Activated B cell treated with CpG ODN at 0.5 μM for 24 hours (primary cell): ENCODE measurements around the gene NR3C2. TPM values are rescaled to one million over a fixed set of nuclear protein-coding genes. Genes with fewer than 3 reads are reported as not detected.

Source experiments
- ATAC-seq: fragments of 200-7000 bp; cut with Tn5 transposase; one replicate; pipeline ENCODE4 v1.10.0; 2021; ENCODE audit warnings: low read depth, mild to moderate bottlenecking, moderate library complexity
- CTCF ChIA-PET: fragments of 350-600 bp; sonication (Branson Sonifier 250); formaldehyde crosslinking; loops from one replicate; lab custom pipeline; 2021; ENCODE audit warnings: antibody characterized with exemption; lab: Charles Lee
- POLR2A ChIA-PET: fragments of 350-600 bp; sonication (Branson Sonifier 250); formaldehyde crosslinking; loops from one replicate; lab custom pipeline; 2021; ENCODE audit warnings: antibody characterized with exemption; lab: Charles Lee
- DNase-seq: peaks from one replicate; pipeline ENCODE4 v3.0.0; 2022
- H3K27ac Mint-ChIP-seq: one replicate; pipeline ENCODE4 v1.8.0; 2020; ENCODE audit warnings: mixed read lengths
- H3K27me3 Mint-ChIP-seq: one replicate; pipeline ENCODE4 v1.8.0; 2021; ENCODE audit warnings: mixed read lengths
- H3K36me3 Mint-ChIP-seq: one replicate; pipeline ENCODE4 v1.8.0; 2021; ENCODE audit warnings: low read depth, mixed read lengths
- H3K4me1 Mint-ChIP-seq: one replicate; pipeline ENCODE4 v1.8.0; 2021; ENCODE audit warnings: mixed read lengths
- H3K4me3 Mint-ChIP-seq: one replicate; pipeline ENCODE4 v1.8.0; 2020; ENCODE audit warnings: mild to moderate bottlenecking, mixed read lengths
- H3K9me3 Mint-ChIP-seq: one replicate; pipeline ENCODE4 v1.8.0; 2020; ENCODE audit warnings: mixed read lengths
- intact Hi-C: fragments of 100-400 bp; cut with micrococcal nuclease; formaldehyde crosslinking; loops from one replicate; pipeline ENCODE4 v1.15.1; 2024
- total RNA-seq: library from RNA; stranded (reverse); gene quantifications from 2 replicates; pipeline ENCODE4 v1.2.3, GENCODE V29; 2022
- TF ChIP-seq, protein P1 (sequence below): fragments of 200-600 bp; IDR thresholded peaks from one replicate; pipeline ENCODE4 v1.8.0; 2022; ENCODE audit warnings: antibody characterized with exemption, mild to moderate bottlenecking

The NR3C2 gene
- total RNA-seq, 1 donor from 2014 or later: 4.5 TPM

DNA sequence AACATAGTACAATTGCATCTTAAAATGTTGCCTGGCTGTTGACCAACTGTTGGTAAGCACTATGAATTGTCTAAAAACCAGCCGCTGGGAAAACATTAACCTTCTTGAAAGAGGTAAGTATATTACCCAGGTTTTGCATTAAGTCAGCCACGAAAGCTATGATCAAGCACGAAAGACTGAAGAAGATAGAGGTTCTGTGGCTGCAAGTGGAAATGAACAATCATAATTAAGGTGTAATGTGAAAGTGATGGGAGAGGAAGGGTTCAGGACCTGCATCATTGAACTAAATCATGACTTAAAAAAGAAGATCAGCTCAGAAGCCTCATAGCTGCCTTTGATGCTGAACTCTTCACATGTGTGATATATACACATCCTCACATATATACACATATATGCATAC is 341.0 kb downstream of the NR3C2 start:
- Mint-ChIP-seq H3K27ac (no peak overlapping the region), H3K27me3 (no peaks in the 10 kb centered on the region), H3K4me3 (no peak overlapping the region), H3K9me3 (no peaks in the 10 kb centered on the region), H3K4me1 (no peaks in the 10 kb centered on the region), H3K36me3 (peaks cover 27% of the 10 kb centered on the region)
- DNase-seq (no peak), ATAC-seq (no peak)
- POLR2A ChIA-PET: no interaction called here
- intact Hi-C loops: no loop called here
- CTCF ChIA-PET: no interaction called here
- TF ChIP-seq, protein P1, sequence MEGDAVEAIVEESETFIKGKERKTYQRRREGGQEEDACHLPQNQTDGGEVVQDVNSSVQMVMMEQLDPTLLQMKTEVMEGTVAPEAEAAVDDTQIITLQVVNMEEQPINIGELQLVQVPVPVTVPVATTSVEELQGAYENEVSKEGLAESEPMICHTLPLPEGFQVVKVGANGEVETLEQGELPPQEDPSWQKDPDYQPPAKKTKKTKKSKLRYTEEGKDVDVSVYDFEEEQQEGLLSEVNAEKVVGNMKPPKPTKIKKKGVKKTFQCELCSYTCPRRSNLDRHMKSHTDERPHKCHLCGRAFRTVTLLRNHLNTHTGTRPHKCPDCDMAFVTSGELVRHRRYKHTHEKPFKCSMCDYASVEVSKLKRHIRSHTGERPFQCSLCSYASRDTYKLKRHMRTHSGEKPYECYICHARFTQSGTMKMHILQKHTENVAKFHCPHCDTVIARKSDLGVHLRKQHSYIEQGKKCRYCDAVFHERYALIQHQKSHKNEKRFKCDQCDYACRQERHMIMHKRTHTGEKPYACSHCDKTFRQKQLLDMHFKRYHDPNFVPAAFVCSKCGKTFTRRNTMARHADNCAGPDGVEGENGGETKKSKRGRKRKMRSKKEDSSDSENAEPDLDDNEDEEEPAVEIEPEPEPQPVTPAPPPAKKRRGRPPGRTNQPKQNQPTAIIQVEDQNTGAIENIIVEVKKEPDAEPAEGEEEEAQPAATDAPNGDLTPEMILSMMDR: no peak

DNA sequence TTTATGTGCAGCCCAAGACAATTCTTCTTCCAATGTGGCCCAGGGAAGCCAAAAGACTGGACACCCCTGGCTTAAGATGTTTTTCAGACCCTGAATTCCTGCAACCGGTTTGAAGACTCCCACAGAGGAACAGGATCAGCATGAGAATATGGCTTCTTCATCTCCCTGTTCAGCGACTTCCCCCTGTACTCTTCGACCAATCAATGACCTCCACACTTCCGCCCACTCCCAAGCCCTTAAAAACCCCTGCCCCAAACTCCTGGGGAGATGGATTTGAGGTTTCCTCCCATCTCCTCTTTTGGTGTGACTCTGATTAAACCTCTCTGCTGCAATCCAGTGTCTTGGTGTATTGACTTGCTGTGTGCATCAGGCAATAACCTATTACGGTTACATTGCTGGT is 344.4 kb downstream of the NR3C2 start:
- CTCF ChIA-PET: no interaction called here
- Mint-ChIP-seq H3K9me3 (no peaks in the 10 kb centered on the region), H3K27ac (no peak overlapping the region), H3K4me1 (no peaks in the 10 kb centered on the region), H3K36me3 (peaks cover 7% of the 10 kb centered on the region), H3K27me3 (no peaks in the 10 kb centered on the region), H3K4me3 (no peak overlapping the region)
- intact Hi-C loops: no loop called here
- POLR2A ChIA-PET: interaction anchor here (0.6 kb wide), 1 partner anchor 13 kb away, joined by 4 read pairs; no protein-coding TSS in a partner anchor
- DNase-seq (no peak), ATAC-seq (no peak)
- TF ChIP-seq, protein P1: no peak

DNA sequence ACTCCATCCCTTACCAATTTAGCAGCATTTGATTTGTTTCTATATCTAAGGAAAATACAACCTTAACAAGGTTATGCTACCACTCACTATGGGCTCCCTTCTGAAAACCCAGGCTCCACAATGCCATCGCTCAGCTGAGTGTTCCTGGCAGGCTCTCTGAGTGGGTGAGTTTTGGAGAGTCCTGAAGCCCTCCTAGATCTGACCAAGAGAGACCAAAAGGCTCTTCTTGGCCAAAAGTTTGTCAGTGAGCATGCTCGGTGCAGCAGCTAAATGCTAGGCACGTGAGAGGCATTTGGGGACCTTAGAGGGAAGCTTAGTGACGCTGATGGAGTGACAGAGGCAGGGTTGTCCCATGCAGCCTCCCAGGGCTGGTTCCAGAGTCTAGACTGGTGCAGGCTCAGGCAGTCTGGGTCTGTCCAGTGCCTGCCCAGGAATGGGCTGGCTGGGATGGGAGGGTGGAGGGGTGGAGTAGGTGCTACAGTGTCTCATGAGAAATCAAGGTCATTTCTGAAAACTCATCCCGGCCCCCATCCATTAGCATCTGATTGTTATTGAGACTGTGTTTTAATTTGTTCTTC is 346.8 kb downstream of the NR3C2 start:
- ATAC-seq (no peak), DNase-seq (no peak)
- Mint-ChIP-seq H3K36me3 (peaks cover 10% of the 10 kb centered on the region), H3K9me3 (no peaks in the 10 kb centered on the region), H3K4me3 (no peak overlapping the region), H3K27ac (no peak overlapping the region), H3K4me1 (no peaks in the 10 kb centered on the region), H3K27me3 (no peaks in the 10 kb centered on the region)
- CTCF ChIA-PET: no interaction called here
- TF ChIP-seq, protein P1: no peak
- intact Hi-C loops: no loop called here
- POLR2A ChIA-PET: no interaction called here

DNA sequence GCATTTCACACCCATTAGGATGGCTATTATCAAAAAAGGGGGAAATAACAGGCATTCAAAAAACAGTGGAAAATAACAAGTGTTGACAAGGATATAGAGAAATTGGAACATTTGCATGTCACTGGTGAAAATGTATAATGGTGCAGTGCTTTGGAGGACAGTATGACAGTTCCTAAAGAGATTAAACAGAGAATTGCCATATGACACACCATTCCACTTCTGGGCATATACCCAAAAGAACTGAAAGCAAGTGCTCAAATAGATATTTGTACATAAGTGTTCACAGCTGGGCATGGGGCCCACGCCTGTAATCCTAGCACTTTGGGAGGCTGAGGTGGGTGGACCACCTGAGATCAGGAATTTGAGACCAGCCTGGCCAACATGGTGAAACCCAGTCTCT is 348.1 kb downstream of the NR3C2 start:
- Mint-ChIP-seq H3K36me3 (peaks cover 7% of the 10 kb centered on the region), H3K27ac (no peak overlapping the region)
- CTCF ChIA-PET: no interaction called here

DNA sequence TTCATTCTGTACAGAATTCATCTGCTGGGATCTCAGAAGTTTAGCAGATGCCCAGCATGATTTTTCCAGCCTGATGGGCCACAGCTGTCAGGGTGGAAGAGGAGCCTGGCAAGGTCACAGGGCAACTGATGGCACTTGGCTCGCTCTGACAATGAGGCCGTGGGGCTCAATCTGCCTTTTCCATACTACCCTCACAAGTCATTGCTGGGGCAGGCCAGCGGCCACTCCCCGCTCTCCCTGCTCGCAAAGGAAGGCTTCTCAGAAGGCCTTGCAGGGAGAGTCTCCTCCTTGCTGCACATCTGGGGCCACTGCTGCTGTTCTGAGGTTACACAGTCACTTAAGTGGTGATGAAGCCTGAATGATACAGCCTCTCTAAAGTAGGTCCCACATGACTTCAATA is 349.1 kb downstream of the NR3C2 start:
- ChIA-PET POLR2A (no interaction called here), CTCF (no interaction called here)
- no peaks in the 10 kb centered on the region for H3K4me1 Mint-ChIP-seq
- H3K27me3 Mint-ChIP-seq: no peaks in the 10 kb centered on the region
- intact Hi-C loops: no loop called here
- H3K4me3 Mint-ChIP-seq: no peak overlapping the region
- H3K27ac Mint-ChIP-seq: no peak overlapping the region
- ATAC-seq: no peak
- H3K36me3 Mint-ChIP-seq: peaks cover 6% of the 10 kb centered on the region
- H3K9me3 Mint-ChIP-seq: no peaks in the 10 kb centered on the region
- no peak for DNase-seq
- TF ChIP-seq, protein P1: no peak

More for the DNA sequence above, 348.1 kb downstream of the NR3C2 start:
- ATAC-seq (no peak), DNase-seq (no peak)
- TF ChIP-seq, protein P1: no peak
- intact Hi-C loops: no loop called here
- H3K4me3 Mint-ChIP-seq: no peak overlapping the region
- POLR2A ChIA-PET: no interaction called here
- no peaks in the 10 kb centered on the region for H3K9me3 Mint-ChIP-seq
- H3K27me3 Mint-ChIP-seq: no peaks in the 10 kb centered on the region
- no peaks in the 10 kb centered on the region for H3K4me1 Mint-ChIP-seq
